COR-L47 (cell line): Measurements from ENCODE around the gene PPCS.
"Not testable (repeated sequence)": the region's sequence is repeated elsewhere in the genome, so short reads cannot be mapped to it uniquely, and the experiment has no call there.

Experiments
- DNase-seq: peaks from one replicate; lab custom pipeline; 2025; lab: John Stamatoyannopoulos, UW

Gene PPCS

GRCh38 chr1:42453386-42453785 is 3.0 kb upstream of the PPCS start:
- no peak for DNase-seq

DNA sequence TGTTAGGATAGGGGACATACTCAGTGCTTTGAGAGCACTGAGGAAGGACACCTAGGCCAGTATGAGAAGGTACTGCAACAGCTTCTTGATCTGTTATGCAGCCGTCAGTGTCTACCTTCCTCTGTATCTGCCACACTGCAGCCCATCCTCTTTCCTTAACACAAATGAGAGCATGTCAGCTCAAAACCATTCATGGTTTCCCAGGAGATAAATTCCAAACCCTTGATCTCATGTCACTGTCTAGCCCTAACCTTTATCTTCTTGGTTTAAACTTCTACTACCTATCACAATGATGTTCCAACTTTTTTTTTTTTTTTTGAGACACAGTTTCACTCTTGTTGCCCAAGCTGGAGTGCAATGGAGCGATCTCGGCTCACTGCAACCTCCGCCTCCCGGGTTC is 1.9 kb upstream of the PPCS start:
- no peak for DNase-seq

DNA sequence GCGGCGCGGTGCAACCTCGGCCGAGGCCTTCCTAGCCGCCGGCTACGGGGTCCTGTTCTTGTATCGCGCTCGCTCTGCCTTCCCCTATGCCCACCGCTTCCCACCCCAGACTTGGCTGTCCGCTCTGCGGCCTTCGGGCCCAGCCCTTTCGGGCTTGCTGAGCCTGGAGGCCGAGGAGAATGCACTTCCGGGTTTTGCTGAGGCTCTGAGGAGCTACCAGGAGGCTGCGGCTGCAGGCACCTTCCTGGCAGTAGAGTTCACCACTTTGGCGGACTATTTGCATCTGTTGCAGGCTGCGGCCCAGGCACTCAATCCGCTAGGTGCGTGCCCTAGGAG is 379 bp downstream of the PPCS start:
- DNase-seq, result peak; percentile 55

- no peak for DNase-seq
Measured at GRCh38 chr1:42461196-42461595, 4.9 kb downstream of the PPCS start.

DNA sequence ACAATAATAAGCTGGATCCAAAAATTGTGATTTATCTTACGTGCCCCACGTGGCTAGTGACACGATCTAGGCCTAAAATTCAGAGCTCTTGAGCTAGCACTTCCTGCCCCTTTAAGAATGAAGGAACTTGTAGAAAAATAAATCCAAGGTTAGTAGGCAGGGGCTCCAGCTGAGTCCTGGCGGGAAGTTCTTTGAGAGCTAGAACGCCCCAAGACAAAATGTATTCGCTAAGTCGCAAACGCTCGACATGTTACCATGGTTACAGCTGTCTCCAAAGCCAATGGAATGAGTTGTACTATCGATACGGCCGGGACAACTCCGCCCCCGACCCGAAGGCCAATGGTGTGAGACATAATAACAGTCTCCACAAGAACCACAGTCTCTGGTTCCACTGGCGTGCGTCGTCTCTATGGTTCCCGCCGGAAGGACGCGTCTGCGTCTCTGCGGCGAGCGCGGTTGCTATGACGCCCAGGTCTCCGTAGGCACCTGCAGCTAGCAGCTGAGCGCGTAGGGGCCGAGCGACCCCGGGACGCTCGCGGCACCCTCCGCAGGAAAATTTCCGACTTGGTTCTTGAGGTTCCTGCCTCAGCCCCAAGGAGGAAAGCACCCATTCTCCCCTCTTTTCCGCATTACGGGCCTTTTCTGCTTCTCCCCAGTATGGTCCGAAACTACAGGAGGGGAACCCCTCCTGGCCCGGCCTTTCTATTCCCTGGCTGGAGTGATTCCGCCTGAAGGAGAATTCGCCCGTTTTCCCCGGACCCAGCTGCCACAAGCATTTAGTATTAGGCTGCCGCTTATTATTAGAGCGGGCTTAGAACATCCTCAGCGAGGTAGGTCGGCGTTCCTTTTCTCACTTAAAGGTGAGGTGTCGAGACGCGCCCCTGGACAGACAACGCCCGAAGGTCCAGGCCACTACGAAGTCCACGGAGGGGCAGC is 6.8 kb downstream of the PPCS start, which contains the start of gene CCDC30:
Gene CCDC30, plus strand, starts transcription at position 459 of the 936 bp plus-strand sequence. CDS start 17,266 bp downstream, outside the sequence.
- peak; percentile 100 for DNase-seq

- no peak for DNase-seq
Measured at GRCh38 chr1:42463921-42464320, 7.6 kb downstream of the PPCS start.

- DNase-seq, result no peak
Measured at GRCh38 chr1:42466030-42466429, 9.7 kb downstream of the PPCS start.

DNA sequence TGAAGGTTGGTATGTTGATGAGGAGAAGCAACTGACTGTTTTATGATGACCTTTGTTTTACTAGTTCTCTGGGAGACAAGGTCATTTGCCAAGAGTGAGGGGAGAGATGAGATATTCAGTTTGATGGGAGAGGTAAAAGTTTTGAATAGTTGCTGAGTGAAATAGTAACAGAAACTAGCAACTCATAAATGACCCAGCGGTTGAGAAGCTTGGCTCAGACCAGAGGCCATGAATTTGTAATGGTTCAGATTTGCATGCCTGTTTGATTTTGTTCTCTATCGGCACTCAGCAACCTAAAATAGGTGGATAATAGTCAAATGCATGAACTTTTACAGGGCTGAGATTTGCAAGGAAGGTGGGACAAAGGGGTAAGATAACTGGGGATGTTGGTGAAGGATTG is 13.4 kb downstream of the PPCS start:
- DNase-seq, result no peak

GRCh38 chr1:42476605-42477004 is 20.3 kb downstream of the PPCS start:
- no peak for DNase-seq

DNA sequence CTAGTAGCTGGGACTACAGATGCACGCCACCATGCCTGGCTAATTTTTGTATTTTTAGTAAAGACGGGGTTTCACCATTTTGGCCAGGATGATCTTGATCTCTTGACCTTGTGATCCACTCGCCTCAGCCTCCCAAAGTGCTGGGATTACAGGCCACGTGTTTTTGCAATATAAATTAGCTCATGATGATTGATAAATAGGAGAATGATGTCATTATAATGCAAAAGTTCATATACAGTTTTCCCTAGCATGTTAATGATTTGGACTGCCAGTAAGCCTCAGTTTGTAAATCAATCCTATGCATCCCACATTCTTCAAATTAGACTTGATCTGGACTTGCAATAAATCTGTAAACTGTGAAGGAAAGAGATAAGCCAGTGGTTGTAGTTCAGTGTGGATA is 21.0 kb downstream of the PPCS start:
- not testable (repeated sequence) for DNase-seq

- no peak for DNase-seq
Measured at GRCh38 chr1:42477775-42478174, 21.4 kb downstream of the PPCS start.

- peak; percentile 0 for DNase-seq
Measured at GRCh38 chr1:42479621-42480020, 23.3 kb downstream of the PPCS start.

DNA sequence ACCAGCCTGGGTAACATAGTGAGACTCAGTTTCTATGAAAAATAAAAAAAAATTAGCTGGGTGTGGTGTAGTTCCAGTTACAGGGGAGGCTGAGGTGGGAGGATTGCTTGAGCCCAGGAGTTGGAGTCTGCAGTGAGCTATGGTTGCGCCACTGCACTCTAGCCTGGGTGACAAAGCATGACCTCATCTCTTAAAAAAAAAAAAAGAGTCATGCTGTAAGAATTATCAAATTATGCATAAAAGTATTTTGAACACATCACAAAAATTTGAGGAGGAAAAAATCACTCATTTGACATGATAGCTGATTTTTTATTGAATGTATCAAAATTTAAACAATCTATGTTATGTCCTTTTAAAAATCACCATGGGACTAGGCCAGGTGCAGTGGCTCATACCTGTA is 24.6 kb downstream of the PPCS start:
- DNase-seq, result no peak

DNA sequence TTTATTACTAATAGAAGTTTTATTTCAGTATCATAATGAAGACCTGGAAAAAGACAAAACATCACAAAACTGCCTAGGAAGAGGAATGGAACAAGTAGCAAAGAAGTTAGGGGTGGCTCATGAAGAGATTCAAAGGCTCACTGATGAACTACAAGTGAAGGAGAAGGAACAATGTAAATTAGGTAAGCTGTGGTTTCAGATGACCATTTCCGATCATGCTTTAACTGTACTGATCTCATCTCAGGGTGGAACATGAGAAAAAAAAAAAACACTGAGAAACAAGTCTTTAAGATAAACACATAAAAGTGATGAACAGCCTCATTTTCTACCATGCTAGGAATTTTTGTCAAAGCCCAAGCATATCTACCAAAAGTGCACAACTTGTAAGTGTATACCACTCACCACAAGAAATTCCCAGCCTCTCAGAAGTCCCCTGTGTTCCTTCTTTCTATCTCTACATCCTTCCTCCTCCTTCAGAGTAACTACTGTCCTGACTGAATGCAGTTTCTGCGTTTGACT is 26.4 kb downstream of the PPCS start:
- no peak for DNase-seq

DNA sequence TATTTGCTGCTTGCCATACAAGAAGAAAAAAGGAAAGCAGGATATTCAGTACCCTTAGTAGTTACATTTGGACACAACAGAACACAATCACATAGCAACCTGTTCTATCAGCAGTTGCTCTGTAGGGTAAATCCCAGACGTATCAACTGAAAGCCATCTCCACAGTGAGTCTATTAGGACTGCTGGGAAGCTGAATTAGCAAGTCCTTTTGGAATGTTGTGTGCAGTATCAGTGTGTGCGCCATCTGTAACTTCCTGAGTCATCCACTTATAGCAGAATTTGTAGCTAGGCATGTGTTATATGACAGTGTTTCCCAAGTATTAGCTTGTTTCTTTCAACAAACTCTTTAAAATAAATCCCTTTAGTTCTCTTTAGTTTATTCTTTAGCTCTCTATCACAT is 28.0 kb downstream of the PPCS start:
- DNase-seq, result no peak

- no peak for DNase-seq
Measured at GRCh38 chr1:42490237-42490636, 33.9 kb downstream of the PPCS start.

- DNase-seq, result not testable (repeated sequence)
Measured at GRCh38 chr1:42502031-42502430, 45.7 kb downstream of the PPCS start.

DNA sequence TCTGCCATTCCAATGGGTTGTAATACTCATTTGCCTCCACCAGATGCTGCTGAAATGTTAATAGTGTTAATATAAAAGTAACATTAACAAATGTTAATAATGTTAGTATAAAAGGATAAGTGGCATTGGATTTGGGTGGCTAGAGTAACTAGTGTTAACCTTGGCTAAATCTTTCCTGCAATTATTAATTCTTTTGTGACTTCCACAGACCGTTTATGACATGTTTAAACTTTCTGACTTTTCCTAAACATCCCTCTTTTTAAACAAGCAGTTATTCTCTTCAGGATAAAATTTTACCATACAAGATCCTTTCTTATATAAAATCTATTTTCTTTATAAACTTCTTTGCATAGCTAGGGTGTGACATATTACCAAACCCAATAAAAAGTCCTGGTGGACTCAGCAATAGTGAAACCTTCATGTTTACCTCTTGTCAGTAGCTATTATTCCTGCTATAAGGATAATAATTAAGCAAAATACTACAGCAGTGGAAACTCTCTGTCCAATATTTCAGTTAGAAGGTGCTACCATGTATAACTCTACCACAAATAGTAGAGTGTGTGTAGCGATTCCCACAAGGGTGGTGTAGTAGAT is 48.3 kb downstream of the PPCS start:
- DNase-seq, result no peak

DNA sequence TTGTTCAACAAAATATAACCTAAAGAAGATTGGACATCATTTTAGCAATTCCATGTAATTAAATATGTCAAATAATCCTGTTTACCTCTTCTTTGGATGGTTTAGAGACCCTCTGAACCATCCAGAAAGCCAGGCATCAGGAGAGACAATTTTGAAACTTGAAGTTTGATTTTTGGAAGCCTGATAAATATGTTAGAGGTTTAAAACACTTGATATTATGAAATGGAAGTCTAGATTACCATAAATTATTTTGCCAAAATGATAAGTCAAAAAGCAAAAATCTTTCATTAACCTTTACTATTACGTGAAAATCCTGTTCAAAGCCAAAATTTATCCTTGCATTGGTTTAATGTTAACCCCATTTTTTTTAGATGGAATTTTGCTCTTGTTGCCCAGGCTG is 50.2 kb downstream of the PPCS start:
- DNase-seq, result no peak
